ENCODE data around the gene DPP4.
"Not testable (repeated sequence)": the region's sequence is repeated elsewhere in the genome, so short reads cannot be mapped to it uniquely, and the experiment has no call there.

Gene DPP4

GRCh38 chr2:161983331-161983651 lies 90.7 kb downstream of the DPP4 start:
- no peak for DNase-seq

- no peak for DNase-seq
These were observed 91.3 kb downstream of the DPP4 start for GRCh38 chr2:161982548-161983330.

GRCh38 chr2:161981679-161982250 lies 92.2 kb downstream of the DPP4 start:
- DNase-seq = no peak

- no peak for DNase-seq
These were observed 93.0 kb downstream of the DPP4 start for GRCh38 chr2:161980976-161981375.

- DNase-seq = no peak
These were observed 94.5 kb downstream of the DPP4 start for GRCh38 chr2:161979490-161979889.

GRCh38 chr2:161977926-161978325 lies 96.1 kb downstream of the DPP4 start:
- DNase-seq = not testable (repeated sequence)

- no peak for DNase-seq
These were observed 97.1 kb downstream of the DPP4 start for GRCh38 chr2:161976917-161977316.

- no peak for DNase-seq
These were observed 97.7 kb downstream of the DPP4 start for GRCh38 chr2:161976295-161976694.

- DNase-seq = no peak
These were observed 98.2 kb downstream of the DPP4 start for GRCh38 chr2:161975813-161976160.

GRCh38 chr2:161975062-161975812 lies 98.8 kb downstream of the DPP4 start:
- DNase-seq = no peak

GRCh38 chr2:161974461-161974860 lies 99.6 kb downstream of the DPP4 start:
- DNase-seq = no peak

- DNase-seq = no peak
These were observed 101.1 kb downstream of the DPP4 start for GRCh38 chr2:161972866-161973265.

GRCh38 chr2:161972232-161972631 lies 101.8 kb downstream of the DPP4 start:
- no peak for DNase-seq

- DNase-seq = no peak
These were observed 102.5 kb downstream of the DPP4 start for GRCh38 chr2:161971551-161971950.

GRCh38 chr2:161969159-161969558 lies 104.9 kb downstream of the DPP4 start:
- no peak for DNase-seq

GRCh38 chr2:161965994-161966393 lies 108.0 kb downstream of the DPP4 start:
- DNase-seq = no peak

- DNase-seq = no peak
These were observed 109.9 kb downstream of the DPP4 start for GRCh38 chr2:161964160-161964559.

- DNase-seq = no peak
These were observed 111.9 kb downstream of the DPP4 start for GRCh38 chr2:161962160-161962559.

GRCh38 chr2:161961061-161961460 lies 113.0 kb downstream of the DPP4 start:
- DNase-seq = no peak

GRCh38 chr2:161956738-161957137 lies 117.3 kb downstream of the DPP4 start:
- DNase-seq = no peak

- no peak for DNase-seq
These were observed 118.8 kb downstream of the DPP4 start for GRCh38 chr2:161955211-161955610.

- no peak for DNase-seq
These were observed 119.9 kb downstream of the DPP4 start for GRCh38 chr2:161954103-161954502.

GRCh38 chr2:161953367-161953766 lies 120.6 kb downstream of the DPP4 start:
- DNase-seq = not testable (repeated sequence)

GRCh38 chr2:161952783-161953191 lies 121.2 kb downstream of the DPP4 start:
- DNase-seq = no peak
